ENCODE results near the gene IRF3.

The IRF3 gene

DNA sequence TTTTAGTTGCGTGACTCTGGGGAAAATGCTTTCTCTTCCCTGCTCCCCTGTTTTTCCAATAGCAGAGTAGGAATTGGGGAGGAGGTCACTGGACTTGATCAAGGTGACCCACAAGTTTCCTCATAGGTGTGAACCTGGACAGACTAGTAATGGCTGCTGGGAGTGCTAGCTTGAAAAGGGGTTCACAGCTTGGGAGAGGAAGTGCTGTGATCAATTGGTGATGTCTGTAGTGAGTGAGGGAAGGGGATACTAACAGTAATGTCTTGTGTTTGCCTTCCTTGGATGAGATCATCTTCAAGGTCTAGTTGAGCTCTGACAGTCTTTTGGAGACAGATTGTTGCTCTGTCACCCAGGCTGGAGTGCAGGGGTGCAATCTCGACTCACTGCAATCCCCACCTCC lies 1.8 kb upstream of the IRF3 start:
- no peak for DNase-seq

DNA sequence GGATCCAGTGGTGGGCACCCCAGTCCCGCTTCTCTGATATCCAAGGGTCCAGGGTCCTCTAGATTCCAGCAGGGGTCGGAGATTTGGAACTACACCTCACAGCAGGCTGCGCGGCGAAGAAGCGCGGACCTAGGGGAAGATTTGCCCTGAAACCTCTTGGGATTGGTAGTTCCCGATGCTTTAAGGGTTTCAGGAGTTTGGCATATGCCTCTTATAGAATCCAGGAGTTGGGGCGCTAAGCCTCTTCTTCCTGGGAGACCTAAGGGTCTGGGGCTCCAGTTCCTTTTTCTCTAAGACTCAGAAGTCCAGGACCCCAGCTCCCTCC lies 425 bp upstream of the IRF3 start:
- no peak for DNase-seq

DNA sequence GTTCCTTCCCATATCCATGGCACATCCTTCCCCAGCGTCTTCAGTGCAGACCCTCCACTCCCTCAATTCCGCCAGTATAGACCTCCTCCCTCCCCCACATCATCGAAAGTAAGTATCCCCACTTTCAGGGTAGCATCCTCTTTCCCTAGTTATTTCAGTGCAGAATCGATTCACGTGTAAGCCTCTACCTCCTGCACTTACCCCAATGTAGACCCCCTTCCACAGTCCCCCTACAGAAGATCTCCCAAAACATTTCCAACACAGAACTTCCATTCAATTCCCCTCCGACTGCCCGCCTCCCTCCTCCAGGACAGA lies 664 bp downstream of the IRF3 start:
- no peak for DNase-seq

DNA sequence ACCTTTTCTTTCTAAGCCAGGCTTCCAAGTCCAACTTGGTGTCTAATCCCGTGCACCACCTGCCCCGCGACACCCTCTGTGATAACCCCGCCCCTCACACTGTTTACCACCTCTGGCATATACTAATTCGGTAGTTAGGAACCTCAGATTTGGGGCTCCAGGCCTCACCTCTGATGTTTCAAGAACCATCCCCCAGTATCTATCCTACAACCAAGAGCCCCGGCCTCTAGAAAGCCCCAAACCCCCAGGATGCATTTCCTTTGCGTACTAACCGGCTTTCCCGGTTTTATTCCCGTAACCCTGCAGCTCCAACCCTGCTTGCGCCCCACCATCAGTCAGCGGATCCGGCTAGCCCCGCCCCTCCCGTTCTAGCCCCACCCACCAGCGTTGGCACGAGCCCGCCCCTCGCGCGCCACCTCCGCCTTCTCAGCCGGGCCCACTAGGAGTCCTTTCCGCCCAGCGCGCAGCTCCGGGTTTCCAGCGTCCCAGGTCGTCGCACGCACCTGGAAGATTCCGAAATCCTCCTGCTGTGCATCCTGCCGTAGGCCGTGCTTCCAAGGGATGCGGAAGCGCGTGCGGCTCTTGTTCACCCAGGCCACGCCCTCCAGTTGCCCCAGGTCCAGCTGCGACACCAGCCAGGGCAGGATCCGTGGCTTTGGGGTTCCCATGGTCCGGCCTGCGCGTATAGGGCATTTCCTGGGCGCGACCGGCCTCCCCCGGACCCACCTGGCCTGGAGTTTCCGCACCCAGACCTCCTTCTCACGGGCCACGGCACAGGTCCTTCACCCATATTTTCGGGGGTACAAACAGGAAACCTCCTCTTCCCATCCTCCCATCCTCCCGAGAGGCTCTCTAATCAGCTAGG lies 1.3 kb downstream of the IRF3 start:
- peak; percentile 73 for DNase-seq

DNA sequence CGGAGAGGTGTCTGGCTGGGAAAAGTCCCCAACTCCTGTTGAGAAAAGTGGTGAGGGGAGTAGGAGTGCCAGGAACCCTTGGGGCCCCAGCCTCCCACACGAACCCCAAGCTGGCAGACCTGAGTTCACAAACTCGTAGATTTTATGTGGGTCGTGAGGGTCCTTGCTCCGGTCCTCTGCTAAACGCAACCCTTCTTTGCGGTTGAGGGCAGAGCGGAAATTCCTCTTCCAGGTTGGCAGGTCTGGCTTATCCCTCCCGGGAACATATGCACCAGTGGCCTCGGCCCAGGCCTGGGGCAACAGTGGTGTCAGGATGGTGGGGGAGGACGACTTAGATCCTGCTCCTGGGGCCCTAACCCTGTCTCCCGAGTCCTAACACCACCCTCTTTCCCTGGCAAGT lies 2.4 kb downstream of the IRF3 start:
- DNase-seq: no peak

DNA sequence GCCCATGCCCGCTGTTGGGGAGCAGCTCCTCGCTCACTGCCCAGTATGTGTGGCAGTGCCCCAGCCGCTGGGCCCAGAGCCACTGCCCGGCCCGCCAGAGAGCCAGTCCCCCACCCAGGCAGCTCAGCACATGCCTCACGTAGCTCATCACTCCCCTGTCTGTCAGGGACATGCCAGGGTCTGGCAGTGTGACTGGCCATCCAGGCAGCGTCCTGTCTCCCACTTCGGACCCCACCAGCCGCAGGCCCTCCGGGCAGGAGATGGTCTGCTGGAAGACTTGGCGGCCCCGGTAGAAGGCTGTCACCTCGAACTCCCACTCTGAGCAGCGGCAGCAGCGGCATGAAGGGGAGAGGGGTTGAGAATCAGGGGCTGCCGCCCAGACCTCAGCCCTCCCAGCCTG lies 3.6 kb downstream of the IRF3 start:
- no peak for DNase-seq

DNA sequence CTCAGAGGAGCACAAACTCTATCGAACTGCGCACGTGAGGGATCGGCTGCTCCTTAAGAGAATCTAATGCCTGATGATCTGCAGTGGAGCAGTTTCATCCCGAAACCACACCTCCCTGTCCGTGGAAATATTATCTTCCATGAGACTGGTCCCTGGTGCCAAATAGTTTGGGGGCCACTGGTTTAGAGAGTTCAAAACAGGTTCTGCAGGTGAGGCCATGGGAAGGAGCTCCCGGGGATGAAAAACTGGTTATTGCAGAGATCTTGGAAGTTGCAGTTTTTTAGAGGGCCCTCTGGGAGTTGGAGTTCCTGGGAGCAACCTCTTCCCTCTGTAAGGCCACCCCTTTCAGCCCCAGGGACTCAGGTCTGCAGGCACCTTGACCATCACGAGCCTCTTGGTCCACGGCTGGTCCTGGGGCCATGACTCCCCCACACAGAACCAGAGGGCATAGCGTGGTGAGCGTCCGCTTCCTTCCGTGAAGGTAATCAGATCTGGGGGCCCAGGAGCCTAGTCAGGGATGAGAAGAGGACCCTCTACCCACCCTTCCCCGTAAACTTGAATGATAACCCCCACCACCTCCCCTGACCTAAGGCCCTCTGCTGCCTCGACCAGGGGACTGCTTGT lies 5.2 kb downstream of the IRF3 start:
- no peak for DNase-seq

DNA sequence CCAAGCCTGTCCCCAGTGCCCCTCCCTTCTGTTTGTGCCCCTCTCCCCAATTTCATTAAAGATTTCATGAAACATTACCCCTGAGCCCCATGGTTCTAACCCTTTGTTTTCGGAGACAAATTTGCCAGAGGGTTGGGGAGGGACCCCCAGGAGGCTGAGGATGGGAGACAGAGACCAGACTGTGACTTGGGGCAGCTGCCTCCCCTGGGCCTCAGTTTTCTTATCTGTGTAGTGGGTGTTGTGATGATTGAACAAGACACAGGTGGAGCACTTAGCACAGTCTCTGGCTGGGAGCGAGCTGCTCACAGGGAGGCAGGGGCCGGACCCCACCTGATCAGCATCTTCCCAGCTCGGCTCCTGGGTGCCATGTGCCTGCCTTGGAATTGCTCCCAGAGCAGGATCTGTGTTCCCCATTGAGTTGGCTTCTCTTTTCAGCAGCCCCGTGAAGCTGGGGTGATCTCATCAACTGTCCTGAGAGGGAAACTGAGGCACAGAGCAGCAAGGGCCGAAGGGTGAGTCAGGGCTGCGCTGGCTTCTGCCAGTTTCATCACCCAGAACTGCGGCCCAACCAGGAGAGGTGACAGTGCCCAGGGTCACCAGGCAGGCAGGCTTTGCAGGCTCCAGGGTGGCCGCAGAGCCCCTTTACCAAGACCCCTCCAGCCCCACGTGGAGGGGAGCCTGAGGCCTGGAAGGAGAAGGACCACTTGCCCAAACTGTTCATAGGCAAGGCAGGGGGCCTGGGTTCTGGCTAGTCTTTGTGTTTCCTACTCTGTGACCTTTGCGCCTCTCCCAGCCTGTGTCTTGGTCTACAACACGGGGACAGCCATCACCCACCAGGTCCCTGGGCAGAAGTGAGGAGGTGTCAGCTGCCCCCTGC lies 6.9 kb downstream of the IRF3 start:
- DNase-seq: no peak

DNA sequence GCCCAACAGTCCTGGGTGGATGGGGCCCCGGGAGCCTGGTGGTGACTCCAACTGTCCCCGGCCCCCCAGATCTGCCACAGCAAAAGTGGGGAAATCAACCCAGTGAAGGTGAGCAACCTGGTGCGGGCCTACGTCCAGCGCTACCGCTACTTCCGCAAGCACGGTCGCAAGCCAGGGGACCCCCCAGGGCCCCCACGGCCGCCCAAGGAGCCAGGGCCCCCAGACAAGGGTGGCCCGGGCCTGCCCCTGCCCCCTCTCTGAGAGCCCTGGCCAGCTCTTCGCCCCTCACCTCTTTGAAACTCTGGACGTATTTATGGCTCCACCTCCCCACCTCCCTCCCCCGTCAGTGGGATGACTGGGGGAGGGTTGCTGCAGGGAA lies 7.5 kb downstream of the IRF3 start:
- DNase-seq: no peak

DNA sequence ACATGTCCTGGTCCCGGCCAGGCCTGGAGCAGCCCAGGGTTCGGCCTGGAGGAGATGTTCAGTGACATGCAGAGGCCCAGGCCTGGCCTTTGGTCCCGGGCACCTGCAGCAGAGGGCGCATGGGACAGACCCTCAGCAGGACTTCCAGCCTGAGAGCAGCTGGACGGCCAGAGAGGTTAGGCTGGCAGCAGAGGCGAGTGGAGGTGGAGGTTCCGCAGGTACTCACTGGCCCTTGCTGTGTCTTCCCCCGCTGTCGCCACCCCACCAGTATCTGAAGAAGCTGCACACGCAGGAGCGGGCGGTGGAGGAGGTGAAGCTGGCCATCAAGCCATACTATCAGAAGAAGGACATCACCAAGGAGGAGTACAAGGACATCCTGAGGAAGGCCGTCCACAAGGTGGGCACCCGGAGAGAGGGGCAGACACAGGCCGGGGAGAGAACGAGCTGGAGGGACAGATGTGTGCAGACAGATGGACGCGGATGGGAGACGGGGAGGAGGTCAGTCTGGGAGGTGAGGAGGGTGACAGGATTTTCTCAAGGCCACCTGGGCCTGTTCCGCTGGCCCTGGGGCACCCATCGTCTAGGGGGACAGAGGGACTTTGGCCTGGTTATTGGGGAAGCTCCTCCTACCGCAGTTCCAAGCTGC lies 8.0 kb downstream of the IRF3 start:
- DNase-seq: no peak

DNA sequence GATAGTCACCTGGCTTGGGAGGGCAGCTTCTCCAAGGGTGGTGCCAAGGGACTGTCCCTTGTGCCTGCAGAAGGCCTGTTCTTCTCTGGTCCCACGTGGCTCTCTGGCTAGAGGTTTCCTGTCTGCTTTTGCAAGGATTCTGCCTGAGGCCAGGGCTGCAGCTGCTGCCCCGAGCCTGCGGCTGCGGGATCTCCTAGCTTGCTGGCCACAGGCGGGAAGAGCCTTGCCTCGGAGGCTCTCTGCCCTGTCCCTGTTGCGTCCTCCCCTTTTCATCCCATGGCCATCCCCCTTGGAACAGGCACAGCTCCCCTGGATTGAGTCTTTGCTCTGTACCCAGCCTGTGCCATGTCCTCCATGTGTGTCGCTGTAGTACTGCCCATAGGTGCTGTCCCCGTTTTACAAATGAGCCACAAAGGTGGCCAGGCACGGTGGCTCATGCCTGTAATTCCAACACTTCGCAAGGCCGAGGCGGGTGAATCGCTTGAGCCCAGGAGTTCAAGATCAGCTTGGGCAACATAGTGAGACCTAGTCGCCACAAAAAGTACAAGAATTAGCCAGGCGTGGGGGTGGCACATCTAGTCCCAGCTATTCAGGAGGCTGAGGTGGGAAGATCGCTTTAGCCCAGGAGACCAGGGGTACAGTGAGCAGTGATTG lies 9.1 kb downstream of the IRF3 start:
- no peak for DNase-seq

DNA sequence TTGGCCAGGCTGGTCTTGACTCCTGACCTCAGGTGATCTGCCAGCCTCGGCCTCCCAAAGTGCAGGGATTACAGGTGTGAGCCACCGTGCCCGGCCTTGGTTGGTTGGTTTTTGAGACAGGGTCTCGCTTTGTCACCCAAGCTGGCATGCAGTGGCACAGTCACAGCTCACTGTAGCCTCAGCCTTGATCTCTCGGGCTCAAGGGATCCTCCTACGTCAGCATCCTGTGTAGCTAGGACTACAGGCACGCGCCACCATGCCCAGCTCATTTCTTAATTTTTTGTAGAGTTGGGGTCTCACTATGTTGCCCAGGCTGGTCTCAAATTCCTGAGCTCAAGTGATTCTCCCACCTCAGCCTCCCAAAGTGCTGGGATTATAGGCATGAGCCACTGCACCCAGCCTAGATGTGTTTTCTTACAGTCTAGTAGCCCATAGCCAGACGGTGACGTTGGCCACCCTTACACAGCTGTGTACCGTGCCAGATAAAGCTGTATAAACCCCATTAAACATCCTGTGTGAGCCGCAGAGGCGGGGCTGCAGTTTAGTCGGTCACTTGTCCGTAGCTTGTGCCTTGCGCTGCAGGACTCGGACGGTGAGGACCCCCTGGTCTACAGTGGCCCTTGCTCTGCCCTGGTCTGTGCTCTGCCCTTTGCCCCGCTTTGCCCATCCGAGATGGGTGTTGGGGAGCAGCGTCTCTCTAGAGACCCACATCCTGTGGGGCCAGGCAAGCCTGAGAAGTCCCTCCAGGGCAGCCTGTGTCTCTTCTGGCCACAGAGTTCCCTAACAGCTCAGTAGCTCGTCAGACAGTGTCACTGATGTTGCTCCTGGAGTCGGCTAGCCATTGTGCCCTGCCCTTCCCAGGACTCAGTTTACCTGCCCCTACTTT lies 9.8 kb downstream of the IRF3 start:
- no peak for DNase-seq

DNA sequence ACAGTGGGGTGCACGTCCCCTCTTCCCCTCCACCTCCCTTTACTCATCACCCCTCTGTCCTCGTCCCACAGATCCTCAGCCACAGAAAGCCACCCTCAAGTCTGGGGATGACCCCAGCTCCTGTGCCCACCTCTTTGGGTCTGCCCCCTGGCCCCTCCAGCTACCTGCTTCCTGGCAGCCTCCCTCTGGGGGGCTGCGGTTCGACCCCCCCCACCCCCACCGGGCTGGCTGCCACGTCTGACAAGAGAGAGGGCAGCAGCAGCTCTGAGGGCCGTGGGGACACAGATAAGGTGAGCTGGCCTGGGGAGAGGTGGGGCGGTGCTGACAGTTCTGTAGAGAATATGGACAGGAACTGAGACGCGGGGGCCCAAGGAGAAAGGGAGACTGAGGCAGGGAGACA lies 11.1 kb downstream of the IRF3 start:
- DNase-seq: no peak

DNA sequence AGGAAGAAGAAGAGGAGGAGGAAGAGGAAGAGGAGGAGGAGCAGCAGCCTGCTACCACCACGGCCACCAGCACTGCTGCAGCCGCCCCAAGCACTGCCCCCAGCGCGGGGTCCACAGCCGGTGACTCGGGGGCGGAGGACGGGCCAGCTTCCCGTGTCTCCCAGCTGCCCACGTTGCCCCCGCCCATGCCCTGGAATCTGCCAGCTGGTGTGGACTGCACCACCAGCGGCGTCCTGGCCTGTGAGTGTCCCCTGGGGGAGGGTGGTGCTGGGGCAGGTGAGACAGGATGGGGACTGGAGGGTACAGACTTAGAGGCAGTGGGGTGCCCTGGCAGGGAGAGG lies 12.2 kb downstream of the IRF3 start:
- DNase-seq: no peak

DNA sequence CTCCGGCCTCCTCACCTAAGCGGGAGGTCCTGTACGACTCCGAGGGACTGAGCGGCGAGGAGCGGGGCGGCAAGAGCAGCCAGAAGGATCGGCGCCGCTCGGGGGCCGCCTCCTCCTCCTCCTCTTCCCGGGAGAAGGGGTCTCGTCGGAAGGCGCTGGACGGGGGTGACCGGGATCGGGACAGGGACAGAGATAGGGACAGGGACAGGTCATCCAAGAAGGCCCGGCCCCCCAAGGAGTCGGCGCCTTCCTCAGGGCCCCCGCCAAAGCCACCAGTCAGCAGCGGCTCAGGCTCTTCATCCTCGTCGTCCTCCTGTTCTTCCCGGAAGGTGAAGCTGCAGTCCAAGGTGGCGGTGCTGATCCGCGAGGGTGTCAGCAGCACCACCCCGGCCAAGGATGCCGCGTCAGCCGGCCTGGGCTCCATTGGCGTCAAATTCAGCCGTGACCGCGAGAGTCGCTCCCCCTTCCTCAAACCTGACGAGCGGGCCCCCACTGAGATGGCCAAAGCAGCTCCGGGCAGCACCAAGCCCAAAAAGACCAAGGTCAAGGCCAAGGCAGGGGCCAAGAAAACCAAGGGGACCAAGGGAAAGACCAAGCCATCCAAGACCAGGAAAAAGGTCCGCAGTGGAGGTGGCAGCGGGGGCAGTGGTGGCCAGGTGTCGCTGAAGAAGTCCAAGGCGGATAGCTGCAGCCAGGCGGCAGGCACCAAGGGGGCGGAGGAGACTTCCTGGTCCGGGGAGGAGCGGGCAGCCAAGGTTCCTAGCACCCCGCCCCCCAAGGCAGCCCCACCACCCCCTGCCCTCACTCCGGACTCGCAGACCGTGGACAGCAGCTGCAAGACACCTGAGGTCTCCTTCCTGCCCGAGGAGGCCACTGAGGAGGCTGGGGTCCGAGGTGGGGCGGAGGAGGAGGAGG lies 12.8 kb downstream of the IRF3 start:
- DNase-seq: no peak

DNA sequence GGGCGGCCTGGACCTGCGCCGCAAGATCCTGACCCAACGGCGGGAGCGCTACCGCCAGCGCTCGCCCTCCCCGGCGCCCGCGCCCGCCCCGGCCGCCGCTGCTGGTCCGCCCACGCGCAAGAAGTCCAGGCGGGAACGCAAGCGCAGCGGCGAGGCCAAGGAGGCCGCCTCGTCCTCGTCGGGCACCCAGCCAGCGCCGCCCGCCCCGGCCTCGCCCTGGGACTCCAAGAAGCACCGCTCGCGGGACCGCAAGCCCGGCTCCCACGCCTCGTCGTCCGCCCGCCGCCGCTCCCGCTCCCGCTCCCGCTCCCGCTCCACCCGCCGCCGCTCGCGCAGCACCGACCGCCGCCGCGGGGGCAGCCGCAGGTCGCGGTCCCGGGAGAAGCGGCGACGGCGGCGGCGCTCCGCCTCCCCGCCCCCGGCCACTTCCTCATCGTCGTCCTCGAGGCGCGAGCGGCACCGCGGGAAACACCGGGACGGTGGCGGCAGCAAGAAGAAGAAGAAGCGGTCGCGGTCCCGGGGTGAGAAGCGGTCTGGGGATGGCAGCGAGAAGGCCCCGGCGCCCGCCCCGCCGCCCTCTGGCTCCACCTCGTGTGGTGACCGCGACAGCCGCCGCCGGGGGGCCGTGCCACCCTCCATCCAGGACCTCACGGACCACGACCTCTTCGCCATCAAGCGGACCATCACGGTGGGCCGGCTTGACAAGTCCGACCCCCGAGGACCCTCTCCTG lies 13.7 kb downstream of the IRF3 start:
- DNase-seq: no peak

DNA sequence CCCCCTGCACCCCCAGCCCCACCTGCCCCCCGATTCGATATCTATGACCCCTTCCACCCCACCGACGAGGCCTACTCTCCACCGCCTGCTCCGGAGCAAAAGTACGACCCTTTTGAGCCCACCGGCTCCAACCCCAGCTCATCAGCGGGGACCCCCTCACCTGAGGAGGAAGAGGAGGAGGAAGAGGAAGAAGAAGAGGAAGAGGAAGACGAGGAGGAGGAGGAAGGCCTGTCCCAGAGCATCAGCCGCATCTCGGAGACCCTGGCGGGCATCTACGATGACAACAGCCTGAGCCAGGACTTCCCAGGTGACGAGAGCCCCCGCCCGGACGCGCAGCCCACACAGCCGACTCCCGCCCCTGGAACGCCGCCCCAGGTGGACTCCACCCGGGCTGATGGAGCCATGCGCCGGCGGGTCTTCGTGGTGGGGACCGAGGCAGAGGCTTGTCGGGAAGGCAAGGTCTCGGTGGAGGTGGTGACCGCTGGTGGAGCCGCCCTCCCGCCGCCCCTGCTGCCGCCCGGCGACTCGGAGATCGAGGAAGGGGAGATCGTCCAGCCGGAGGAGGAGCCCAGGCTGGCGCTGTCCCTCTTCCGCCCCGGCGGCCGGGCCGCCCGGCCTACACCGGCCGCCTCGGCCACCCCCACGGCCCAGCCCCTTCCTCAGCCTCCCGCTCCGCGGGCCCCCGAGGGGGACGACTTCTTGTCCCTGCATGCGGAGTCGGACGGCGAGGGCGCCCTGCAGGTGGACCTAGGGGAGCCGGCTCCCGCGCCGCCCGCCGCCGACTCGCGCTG lies 14.4 kb downstream of the IRF3 start:
- DNase-seq: no peak

DNA sequence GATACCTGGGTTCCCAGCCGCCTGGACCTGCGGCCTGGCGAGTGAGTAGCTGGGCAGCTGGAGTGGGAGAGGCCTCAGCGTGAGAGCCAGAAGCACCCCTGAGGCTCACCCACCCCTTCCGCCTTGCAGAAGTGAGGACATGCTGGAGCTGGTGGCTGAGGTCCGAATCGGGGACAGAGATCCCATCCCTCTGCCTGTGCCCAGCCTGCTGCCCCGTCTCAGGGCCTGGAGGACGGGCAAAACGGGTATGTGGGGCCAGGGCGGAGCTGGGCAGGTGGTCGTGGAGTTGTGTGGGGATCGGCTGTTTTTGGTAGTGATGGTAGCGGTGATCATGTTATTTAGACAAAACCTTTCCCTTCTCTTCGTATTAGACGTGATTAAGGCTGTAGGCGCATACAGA lies 19.1 kb downstream of the IRF3 start:
- DNase-seq: no peak

DNA sequence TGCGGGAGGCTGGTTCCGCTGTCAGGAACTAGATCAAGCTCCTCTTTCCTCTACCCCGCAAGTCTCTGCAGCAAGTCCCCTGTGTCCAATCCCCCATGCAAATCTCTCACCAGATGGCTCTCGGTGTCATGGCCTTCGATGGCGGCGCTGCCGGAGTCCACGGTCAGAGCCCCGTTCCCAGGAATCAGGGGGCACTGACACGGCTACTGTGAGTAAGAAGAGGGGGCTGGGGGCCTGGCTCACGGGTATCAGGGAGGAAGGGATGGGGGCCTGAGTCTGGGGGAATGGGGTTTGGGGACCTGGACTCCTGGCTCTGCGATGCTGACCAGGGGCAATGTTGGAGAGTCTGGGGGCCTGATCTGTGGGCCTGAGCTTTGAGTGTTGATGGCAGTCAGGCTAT lies 19.7 kb downstream of the IRF3 start:
- DNase-seq: no peak
